ENCODE results near the gene ATP8A2. TPM values are rescaled to one million over a fixed set of nuclear protein-coding genes. Genes with fewer than 3 reads are reported as not detected.

Gene ATP8A2
- total RNA-seq, 1 experiment from 2014 or later, result not detected

GRCh38 chr13:25380082-25380481, 8.3 kb downstream of the ATP8A2 start:
- ChIA-PET CTCF (no interaction called here), POLR2A (no interaction called here)
- Histone ChIP-seq H3K27me3 (ENCODE audit: control insufficient read depth, insufficient read depth, low read length) (no peaks in the 10 kb centered on the region; the same call in 1 of the 2 replicates), H3K4me3 (ENCODE audit: low read depth in 2 of 2, low read length in 2 of 2) (no peak overlapping the region), H3K4me1 (ENCODE audit: control insufficient read depth, insufficient read depth, low read length) (no peaks in the 10 kb centered on the region), H3K27ac (ENCODE audit: low read length) (no peak overlapping the region), H3K9me3 (ENCODE audit: control insufficient read depth, insufficient read depth, low read depth, low read length) (no peaks in the 10 kb centered on the region), H3K36me3 (ENCODE audit: control insufficient read depth, insufficient read depth, low read length) (no peaks in the 10 kb centered on the region)
- intact Hi-C loops (cut with micrococcal nuclease; ENCODE audit: unreplicated experiment) (no loop called here), in situ Hi-C loops (cut with HindIII; ENCODE audit: low pct_unique_long_range_greater_than_20kb, low sequenced_read_pairs) (no loop called here)
- DNase-seq (ENCODE audit: low read depth, low spot score) (no peak), ATAC-seq (no peak)
- TF ChIP-seq POLR2AphosphoS5 (IDR thresholded peaks at IDR 0.05; ENCODE audit: low read depth, low read length) (no peak), REST (IDR thresholded peaks at IDR 0.05; ENCODE audit: insufficient read depth in 1 of 2, low read depth in 2 of 2, low read length in 1 of 2) (no peak), SIN3A (IDR thresholded peaks at IDR 0.05; ENCODE audit: borderline replicate concordance, insufficient read depth, low read depth, low read length) (no peak), TCF7L2 (IDR thresholded peaks at IDR 0.05; ENCODE audit: low read depth, low read length) (no peak), CTCF (IDR thresholded peaks at IDR 0.05) (no peak)
- no TSS peak for BruUV-seq (replicated peaks)

- H3K4me1 ChIP-seq (ENCODE audit: control insufficient read depth, insufficient read depth, low read length), result no peaks in the 10 kb centered on the region
- TF ChIP-seq CTCF (IDR thresholded peaks at IDR 0.05) (no peak), REST (IDR thresholded peaks at IDR 0.05; ENCODE audit: insufficient read depth in 1 of 2, low read depth in 2 of 2, low read length in 1 of 2) (no peak), SIN3A (IDR thresholded peaks at IDR 0.05; ENCODE audit: borderline replicate concordance, insufficient read depth, low read depth, low read length) (no peak), TCF7L2 (IDR thresholded peaks at IDR 0.05; ENCODE audit: low read depth, low read length) (no peak), POLR2AphosphoS5 (IDR thresholded peaks at IDR 0.05; ENCODE audit: low read depth, low read length) (no peak)
- ATAC-seq, result no peak
- in situ Hi-C loops (cut with HindIII; ENCODE audit: low pct_unique_long_range_greater_than_20kb, low sequenced_read_pairs), result no loop called here
- POLR2A ChIA-PET, result no interaction called here
- no TSS peak for BruUV-seq (replicated peaks)
- no peaks in the 10 kb centered on the region for H3K36me3 ChIP-seq (ENCODE audit: control insufficient read depth, insufficient read depth, low read length)
- CTCF ChIA-PET, result no interaction called here
- H3K4me3 ChIP-seq (ENCODE audit: low read depth in 2 of 2, low read length in 2 of 2), result no peak overlapping the region
- DNase-seq (ENCODE audit: low read depth, low spot score), result no peak
- H3K27ac ChIP-seq (ENCODE audit: low read length), result no peak overlapping the region
- no peaks in the 10 kb centered on the region; the same call in 1 of the 2 replicates for H3K27me3 ChIP-seq (ENCODE audit: control insufficient read depth, insufficient read depth, low read length)
- H3K9me3 ChIP-seq (ENCODE audit: control insufficient read depth, insufficient read depth, low read depth, low read length), result no peaks in the 10 kb centered on the region
- intact Hi-C loops (cut with micrococcal nuclease; ENCODE audit: unreplicated experiment), result no loop called here
Observed at GRCh38 chr13:25380741-25381324, 9.1 kb downstream of the ATP8A2 start.

Data from Panc1 (cell line).